Osteocyte (in vitro differentiated cells): ENCODE measurements around the gene SIN3B. TPM values are rescaled to one million over a fixed set of nuclear protein-coding genes. Genes with fewer than 3 reads are reported as not detected.

Experiments used
- DNase-seq: peaks from one replicate; pipeline ENCODE4 v3.0.0; 2021; ENCODE audit warnings: mixed read lengths; ENCODE audit not compliant: unreplicated experiment; ENCODE audit errors: extremely low spot score
- H3K27ac Mint-ChIP-seq: one replicate; pipeline ENCODE4 v1.8.0; 2021; ENCODE audit warnings: mild to moderate bottlenecking, mixed read lengths; ENCODE audit not compliant: unreplicated experiment
- H3K27me3 Mint-ChIP-seq: one replicate; pipeline ENCODE4 v1.8.0; 2021; ENCODE audit warnings: mixed read lengths; ENCODE audit not compliant: unreplicated experiment
- H3K36me3 Mint-ChIP-seq: one replicate; pipeline ENCODE4 v1.8.0; 2021; ENCODE audit warnings: mixed read lengths; ENCODE audit not compliant: unreplicated experiment
- H3K4me1 Mint-ChIP-seq: one replicate; pipeline ENCODE4 v1.8.0; 2021; ENCODE audit warnings: mixed read lengths; ENCODE audit not compliant: unreplicated experiment
- H3K4me3 Mint-ChIP-seq: one replicate; pipeline ENCODE4 v1.8.0; 2021; ENCODE audit warnings: mild to moderate bottlenecking, moderate library complexity, mixed read lengths; ENCODE audit not compliant: unreplicated experiment
- H3K9me3 Mint-ChIP-seq: one replicate; pipeline ENCODE4 v1.8.0; 2021; ENCODE audit warnings: mixed read lengths; ENCODE audit not compliant: unreplicated experiment
- total RNA-seq: library from RNA; stranded (reverse); gene quantifications from 2 replicates; pipeline ENCODE4 v1.2.1, GENCODE V29; 2021
- TF ChIP-seq, protein P1 (sequence below): fragments of 200-600 bp; sonication (generic); IDR thresholded peaks from 2 replicates; pipeline ENCODE4 v1.5.0; 2021; ENCODE audit warnings: antibody characterized with exemption, mild to moderate bottlenecking, moderate library complexity

SIN3B gene
- total RNA-seq, 1 donor from 2014 or later: 80.0 TPM

DNA sequence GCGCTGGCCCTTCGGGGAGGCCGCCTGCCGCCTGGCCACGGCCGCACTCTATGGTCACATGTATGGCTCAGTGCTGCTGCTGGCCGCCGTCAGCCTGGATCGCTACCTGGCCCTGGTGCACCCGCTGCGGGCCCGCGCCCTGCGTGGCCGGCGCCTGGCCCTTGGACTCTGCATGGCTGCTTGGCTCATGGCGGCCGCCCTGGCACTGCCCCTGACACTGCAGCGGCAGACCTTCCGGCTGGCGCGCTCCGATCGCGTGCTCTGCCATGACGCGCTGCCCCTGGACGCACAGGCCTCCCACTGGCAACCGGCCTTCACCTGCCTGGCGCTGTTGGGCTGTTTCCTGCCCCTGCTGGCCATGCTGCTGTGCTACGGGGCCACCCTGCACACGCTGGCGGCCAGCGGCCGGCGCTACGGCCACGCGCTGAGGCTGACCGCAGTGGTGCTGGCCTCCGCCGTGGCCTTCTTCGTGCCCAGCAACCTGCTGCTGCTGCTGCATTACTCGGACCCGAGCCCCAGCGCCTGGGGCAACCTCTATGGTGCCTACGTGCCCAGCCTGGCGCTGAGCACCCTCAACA is 60.8 kb downstream of the SIN3B start:
- no peak for DNase-seq
- Mint-ChIP-seq H3K9me3 (no peaks in the 10 kb centered on the region), H3K4me3 (no peak overlapping the region), H3K27me3 (no peaks in the 10 kb centered on the region), H3K36me3 (peaks cover 4% of the 10 kb centered on the region), H3K27ac (no peak overlapping the region), H3K4me1 (peaks cover 18% of the 10 kb centered on the region)
- TF ChIP-seq, protein P1, sequence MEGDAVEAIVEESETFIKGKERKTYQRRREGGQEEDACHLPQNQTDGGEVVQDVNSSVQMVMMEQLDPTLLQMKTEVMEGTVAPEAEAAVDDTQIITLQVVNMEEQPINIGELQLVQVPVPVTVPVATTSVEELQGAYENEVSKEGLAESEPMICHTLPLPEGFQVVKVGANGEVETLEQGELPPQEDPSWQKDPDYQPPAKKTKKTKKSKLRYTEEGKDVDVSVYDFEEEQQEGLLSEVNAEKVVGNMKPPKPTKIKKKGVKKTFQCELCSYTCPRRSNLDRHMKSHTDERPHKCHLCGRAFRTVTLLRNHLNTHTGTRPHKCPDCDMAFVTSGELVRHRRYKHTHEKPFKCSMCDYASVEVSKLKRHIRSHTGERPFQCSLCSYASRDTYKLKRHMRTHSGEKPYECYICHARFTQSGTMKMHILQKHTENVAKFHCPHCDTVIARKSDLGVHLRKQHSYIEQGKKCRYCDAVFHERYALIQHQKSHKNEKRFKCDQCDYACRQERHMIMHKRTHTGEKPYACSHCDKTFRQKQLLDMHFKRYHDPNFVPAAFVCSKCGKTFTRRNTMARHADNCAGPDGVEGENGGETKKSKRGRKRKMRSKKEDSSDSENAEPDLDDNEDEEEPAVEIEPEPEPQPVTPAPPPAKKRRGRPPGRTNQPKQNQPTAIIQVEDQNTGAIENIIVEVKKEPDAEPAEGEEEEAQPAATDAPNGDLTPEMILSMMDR: no peak

DNA sequence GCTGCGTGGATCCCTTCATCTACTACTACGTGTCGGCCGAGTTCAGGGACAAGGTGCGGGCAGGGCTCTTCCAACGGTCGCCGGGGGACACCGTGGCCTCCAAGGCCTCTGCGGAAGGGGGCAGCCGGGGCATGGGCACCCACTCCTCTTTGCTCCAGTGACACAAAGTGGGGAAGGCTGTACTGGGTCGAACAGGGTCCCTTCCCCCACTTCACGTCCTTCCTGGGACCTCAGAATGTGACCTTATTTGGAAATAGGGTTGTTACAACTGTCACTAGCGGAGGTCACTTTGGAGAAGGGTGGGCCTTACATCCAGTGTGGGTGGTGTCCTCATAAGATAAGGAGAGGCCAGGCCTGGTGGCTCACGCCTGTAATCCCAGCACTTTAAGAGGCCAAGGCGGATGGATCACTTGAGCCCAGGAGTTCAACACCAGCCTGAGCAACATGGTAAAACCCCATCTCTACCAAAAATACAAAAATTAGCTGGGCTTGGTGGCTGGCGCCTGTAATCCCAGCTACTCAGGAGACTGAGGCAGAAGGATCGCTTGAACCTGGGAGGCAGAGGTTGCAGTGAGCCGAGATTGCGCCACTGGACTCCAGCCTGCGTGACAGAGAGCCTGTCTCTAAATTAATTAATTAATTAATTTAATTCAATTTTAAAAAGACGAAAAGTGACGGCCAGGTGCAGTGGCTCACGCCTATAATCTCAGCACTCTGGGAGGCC is 61.4 kb downstream of the SIN3B start:
- peaks cover 7% of the 10 kb centered on the region for H3K36me3 Mint-ChIP-seq
- no peaks in the 10 kb centered on the region for H3K27me3 Mint-ChIP-seq
- DNase-seq: no peak
- no peak overlapping the region for H3K4me3 Mint-ChIP-seq
- no peak overlapping the region for H3K27ac Mint-ChIP-seq
- no peaks in the 10 kb centered on the region for H3K9me3 Mint-ChIP-seq
- TF ChIP-seq, protein P1: no peak
- peaks cover 22% of the 10 kb centered on the region for H3K4me1 Mint-ChIP-seq

GRCh38 chr19:16891696-16892382 is 62.6 kb downstream of the SIN3B start:
- TF ChIP-seq, protein P1: no peak
- Mint-ChIP-seq H3K27ac (no peak overlapping the region), H3K4me1 (peaks cover 21% of the 10 kb centered on the region), H3K4me3 (no peak overlapping the region), H3K9me3 (no peaks in the 10 kb centered on the region), H3K27me3 (no peaks in the 10 kb centered on the region), H3K36me3 (peaks cover 7% of the 10 kb centered on the region)
- DNase-seq: no peak

DNA sequence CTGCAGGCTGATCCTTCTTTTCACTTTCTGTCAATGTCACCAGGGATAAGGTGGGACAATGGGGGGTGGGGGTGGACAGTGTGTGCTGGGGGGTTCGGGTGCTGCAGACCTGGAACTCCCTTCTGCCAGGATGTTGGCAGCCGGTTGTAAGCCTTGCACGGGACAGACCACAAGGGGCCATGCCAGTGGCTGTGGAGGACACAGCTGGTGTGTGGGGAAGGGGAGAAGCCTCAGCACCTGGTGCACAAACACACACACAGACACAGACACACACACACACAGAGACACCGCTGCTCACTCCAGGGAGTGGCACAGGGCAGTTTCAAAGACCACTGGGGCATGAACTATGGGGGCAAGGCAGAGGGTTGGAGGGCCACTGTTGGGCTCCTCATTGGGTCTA is 63.2 kb downstream of the SIN3B start:
- H3K27ac Mint-ChIP-seq: no peak overlapping the region
- TF ChIP-seq, protein P1: no peak
- H3K9me3 Mint-ChIP-seq: no peaks in the 10 kb centered on the region
- H3K4me3 Mint-ChIP-seq: no peak overlapping the region
- peaks cover 7% of the 10 kb centered on the region for H3K36me3 Mint-ChIP-seq
- H3K4me1 Mint-ChIP-seq: peaks cover 21% of the 10 kb centered on the region
- DNase-seq: no peak
- no peaks in the 10 kb centered on the region for H3K27me3 Mint-ChIP-seq
